Body of pancreas (tissue), 4 donors: ENCODE results near the gene IKBKE. TPM values are rescaled to one million over a fixed set of nuclear protein-coding genes. Genes with fewer than 3 reads are reported as not detected.

Source experiments
- ATAC-seq: fragments of 150-250 bp; one replicate; pipeline ENCODE4 v1.9.1; 2016
- DNase-seq, 4 donors: peaks; one replicate each; pipeline ENCODE4 v3.0.0-alpha.2; 2019
- H3K27ac ChIP-seq, 4 donors: fragments of 200-600 bp; sonication (generic); 1 replicate in 3 of 4; 2 replicates in 1 of 4; pipeline versions ENCODE4 v1.5.1 to v1.6.1; 2016 to 2019; ENCODE audit warnings: mild to moderate bottlenecking in 1 of 4, mixed read lengths in 1 of 4, moderate library complexity in 1 of 4
- H3K27me3 ChIP-seq, 2 donors: fragments of 200-600 bp; sonication (generic); one replicate each; pipeline ENCODE4 v1.6.0; 2016; ENCODE audit warnings: mild to moderate bottlenecking in 1 of 2
- H3K36me3 ChIP-seq, 2 donors: fragments of 200-600 bp; sonication (generic); replicated peaks in 1 of 2; 2 replicates each; pipeline ENCODE4 v1.5.1; 2016; ENCODE audit warnings: low read depth in 2 of 2; ENCODE audit not compliant: insufficient read depth in 1 of 2
- H3K4me1 ChIP-seq: fragments of 200-600 bp; sonication (generic); one replicate; pipeline ENCODE4 v1.6.0; 2016
- H3K4me3 ChIP-seq, 2 donors: fragments of 200-600 bp; sonication (generic); 1 replicate in 1 of 2; 2 replicates in 1 of 2; pipeline ENCODE4 v1.5.1; 2016 to 2019
- H3K9me3 ChIP-seq, 3 donors: fragments of 200-600 bp; sonication (generic); 1 replicate in 2 of 3; 2 replicates in 1 of 3; pipeline ENCODE4 v1.5.1; 2016
- POLR2A ChIP-seq, 3 donors: fragments of 450-650 bp; IDR thresholded peaks; one replicate each; pipeline ENCODE4 v1.6.1; 2016; ENCODE audit warnings: antibody characterized with exemption in 3 of 3, mild to moderate bottlenecking in 2 of 3
- WGBS, 2 donors: methylation state at CpG; one replicate each; pipeline ENCODE4 v1.1.5; 2017; 5-methylcytosine and 5-hydroxymethylcytosine counted together
- intact Hi-C: fragments of 100-400 bp; cut with DNase I; formaldehyde crosslinking; loops from one replicate; pipeline ENCODE4 v1.15.1; 2023
- total RNA-seq, 2 donors: library from RNA; depleted of rRNA; stranded (reverse); fragments of >200 nt; gene quantifications; one replicate each; pipeline ENCODE4 v1.1.0, GENCODE V29; 2016
- TF ChIP-seq, protein P1 (sequence below), 7 experiments: fragments of 450-650 bp in 4 of 7; fragments of 200-600 bp in 3 of 7; sonication (generic) in 3 of 7; IDR thresholded peaks; one replicate each; pipeline ENCODE4 v1.5.1; 2016 to 2019; ENCODE audit warnings: antibody characterized with exemption in 7 of 7

Gene IKBKE
- total RNA-seq, 2 donors from 2014 or later = 5.4 to 10.2 TPM

DNA sequence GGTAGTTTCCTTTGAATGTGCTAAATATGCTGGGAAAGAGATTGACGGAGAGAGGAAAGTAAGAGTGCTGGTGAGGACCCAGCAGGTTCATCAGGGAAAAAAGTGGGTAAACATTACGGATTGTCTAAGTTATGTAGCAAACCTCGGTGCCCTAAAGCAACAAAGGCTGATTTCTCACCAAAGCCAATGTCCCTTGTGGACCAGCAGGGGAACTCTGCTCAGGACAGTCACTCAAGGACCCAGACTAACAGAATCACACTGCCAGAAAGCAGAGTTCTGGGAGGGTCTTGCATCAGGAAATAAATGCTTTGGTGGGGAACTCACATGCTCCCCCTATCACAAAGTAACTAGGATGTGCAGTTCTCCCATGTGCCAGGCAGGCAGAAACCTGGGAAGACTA, 1.7 kb upstream of the IKBKE start:
- H3K4me3 ChIP-seq = no peak overlapping the region
- no peaks in the 10 kb centered on the region for H3K36me3 ChIP-seq
- intact Hi-C loops = no loop called here
- no peak for TF ChIP-seq POLR2A (IDR thresholded peaks at IDR 0.05)
- TF ChIP-seq, protein P1, sequence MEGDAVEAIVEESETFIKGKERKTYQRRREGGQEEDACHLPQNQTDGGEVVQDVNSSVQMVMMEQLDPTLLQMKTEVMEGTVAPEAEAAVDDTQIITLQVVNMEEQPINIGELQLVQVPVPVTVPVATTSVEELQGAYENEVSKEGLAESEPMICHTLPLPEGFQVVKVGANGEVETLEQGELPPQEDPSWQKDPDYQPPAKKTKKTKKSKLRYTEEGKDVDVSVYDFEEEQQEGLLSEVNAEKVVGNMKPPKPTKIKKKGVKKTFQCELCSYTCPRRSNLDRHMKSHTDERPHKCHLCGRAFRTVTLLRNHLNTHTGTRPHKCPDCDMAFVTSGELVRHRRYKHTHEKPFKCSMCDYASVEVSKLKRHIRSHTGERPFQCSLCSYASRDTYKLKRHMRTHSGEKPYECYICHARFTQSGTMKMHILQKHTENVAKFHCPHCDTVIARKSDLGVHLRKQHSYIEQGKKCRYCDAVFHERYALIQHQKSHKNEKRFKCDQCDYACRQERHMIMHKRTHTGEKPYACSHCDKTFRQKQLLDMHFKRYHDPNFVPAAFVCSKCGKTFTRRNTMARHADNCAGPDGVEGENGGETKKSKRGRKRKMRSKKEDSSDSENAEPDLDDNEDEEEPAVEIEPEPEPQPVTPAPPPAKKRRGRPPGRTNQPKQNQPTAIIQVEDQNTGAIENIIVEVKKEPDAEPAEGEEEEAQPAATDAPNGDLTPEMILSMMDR (IDR thresholded peaks at IDR 0.05) = no peak
- no peak overlapping the region for H3K27ac ChIP-seq
- peaks cover 23% of the 10 kb centered on the region for H3K4me1 ChIP-seq
- H3K27me3 ChIP-seq = peaks cover 0 to 4% of the 10 kb centered on the region in 2 donors
- DNase-seq = no peak
- H3K9me3 ChIP-seq = no peaks in the 10 kb centered on the region
- WGBS, 2 donors = 48 to 51% methylated on average over 3 of the region's 3 CpGs
- ATAC-seq = no peak

DNA sequence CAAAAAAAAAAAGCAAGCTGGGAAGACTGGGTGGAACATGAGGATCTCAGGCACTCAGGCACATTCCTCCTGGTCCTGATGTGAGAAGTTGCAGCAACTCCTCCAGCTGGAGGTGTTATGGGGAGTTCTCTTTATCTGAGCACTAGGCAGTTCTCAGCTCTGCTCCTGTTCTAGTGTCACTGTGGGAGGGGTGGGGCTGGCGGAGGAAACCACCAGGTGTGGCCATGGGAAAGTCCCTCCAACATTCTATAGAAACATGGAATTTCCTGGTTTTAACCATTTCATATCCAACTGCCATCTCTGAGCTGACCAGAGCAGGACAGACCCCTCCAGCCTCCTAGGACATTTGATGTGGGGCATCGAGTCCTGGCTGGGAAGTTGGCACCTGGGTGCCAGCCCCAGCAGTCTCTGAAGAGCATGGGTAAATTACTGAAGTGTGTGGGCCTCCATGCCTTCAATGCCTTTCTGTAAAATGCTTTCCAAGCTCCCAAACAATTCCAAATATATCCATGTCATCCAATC, 804 bp upstream of the IKBKE start:
- peaks cover 0 to 2% of the 10 kb centered on the region in 2 donors for H3K36me3 ChIP-seq
- no peak for TF ChIP-seq POLR2A (IDR thresholded peaks at IDR 0.05)
- TF ChIP-seq, protein P1 (IDR thresholded peaks at IDR 0.05) = no peak
- H3K27me3 ChIP-seq = peaks cover 0 to 4% of the 10 kb centered on the region in 2 donors
- intact Hi-C loops = no loop called here
- H3K4me1 ChIP-seq = peaks cover 23% of the 10 kb centered on the region
- ATAC-seq (no peak), DNase-seq (no peak)
- H3K9me3 ChIP-seq = no peaks in the 10 kb centered on the region
- WGBS, 2 donors = 0 to 25% methylated on average over 1 to 2 of the region's 2 CpGs
- no peak overlapping the region for H3K27ac ChIP-seq
- no peak overlapping the region for H3K4me3 ChIP-seq

DNA sequence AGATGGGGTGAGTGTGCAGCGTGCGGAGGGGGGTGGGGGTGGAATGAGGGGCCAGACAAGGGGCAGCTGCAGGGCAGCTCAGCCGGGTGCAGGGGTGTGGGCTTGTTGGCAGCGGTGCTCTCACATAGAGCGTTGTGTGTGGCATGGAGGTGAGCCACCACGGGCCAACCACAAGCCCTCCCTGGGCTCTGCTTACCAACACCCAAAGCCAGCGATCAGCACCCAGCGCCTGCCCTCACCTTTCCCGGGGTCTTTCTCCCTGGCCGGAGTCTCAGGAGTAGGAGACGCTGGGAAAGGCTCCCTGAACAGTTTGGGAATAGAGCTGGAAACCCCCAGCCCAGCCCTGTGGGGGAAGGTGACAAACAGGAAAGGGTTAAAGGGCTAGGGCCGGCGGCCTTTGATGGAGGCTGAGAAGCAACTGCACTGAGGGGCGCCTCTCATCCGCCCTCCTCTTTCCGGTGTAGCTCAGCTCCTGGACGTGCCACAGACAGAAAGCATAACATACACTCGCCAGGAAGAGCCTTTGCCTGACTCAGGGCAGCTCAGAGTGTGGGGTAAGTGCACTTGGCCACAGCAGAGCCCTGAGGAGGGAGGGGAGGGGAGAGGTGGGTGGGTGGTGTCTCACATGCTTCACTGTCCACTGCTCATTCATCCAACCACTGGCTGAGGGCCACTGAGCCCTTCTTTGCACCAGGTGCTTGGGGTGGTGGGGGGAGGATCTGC, 577 bp downstream of the IKBKE start:
- H3K4me3 ChIP-seq = peak overlapping the region; percentile 24 to 33
- H3K36me3 ChIP-seq = peaks cover 0 to 4% of the 10 kb centered on the region in 2 donors
- H3K9me3 ChIP-seq = no peaks in the 10 kb centered on the region
- 1% methylated on average over 12 to 16 of the region's 18 CpGs for WGBS, 2 donors
- H3K4me1 ChIP-seq = peaks cover 23% of the 10 kb centered on the region
- ATAC-seq = peak; percentile 37
- peak overlapping the region in 3 of 4 donors; percentile 22 to 61 (median 57) for H3K27ac ChIP-seq
- peaks cover 0 to 4% of the 10 kb centered on the region in 2 donors for H3K27me3 ChIP-seq
- intact Hi-C loops = no loop called here
- peak; percentile 26 to 44 (median 34) for DNase-seq
- TF ChIP-seq, protein P1 (IDR thresholded peaks at IDR 0.05) = no peak
- TF ChIP-seq POLR2A (IDR thresholded peaks at IDR 0.05) = peak in 1 of 3 donors; percentile 0

DNA sequence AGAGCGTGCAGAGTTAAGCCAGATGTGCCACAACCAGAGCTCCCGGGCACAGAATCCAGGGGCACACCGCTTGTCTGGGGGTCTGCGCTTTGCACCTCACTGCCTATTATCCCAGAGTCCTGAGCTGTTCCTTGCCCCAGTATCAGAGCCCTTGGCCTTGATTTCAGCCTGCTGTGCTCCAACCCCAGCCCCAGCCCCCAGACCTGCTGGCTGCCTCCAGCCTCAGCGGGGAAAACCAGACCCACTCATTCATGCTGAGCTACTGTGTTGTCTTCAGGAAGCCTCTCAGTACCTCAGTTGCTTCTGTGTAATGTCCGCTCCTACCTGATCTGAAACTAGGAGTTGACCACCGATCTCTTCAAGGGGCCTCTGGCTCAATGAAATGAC, 1.1 kb downstream of the IKBKE start:
- no peak overlapping the region for H3K27ac ChIP-seq
- no peak for ATAC-seq
- H3K4me3 ChIP-seq = no peak overlapping the region
- intact Hi-C loops = no loop called here
- H3K36me3 ChIP-seq = peaks cover 0 to 4% of the 10 kb centered on the region in 2 donors
- no peak for TF ChIP-seq POLR2A (IDR thresholded peaks at IDR 0.05)
- TF ChIP-seq, protein P1 (IDR thresholded peaks at IDR 0.05) = no peak
- 65 to 66% methylated on average over 7 of the region's 7 CpGs for WGBS, 2 donors
- peaks cover 23% of the 10 kb centered on the region for H3K4me1 ChIP-seq
- H3K9me3 ChIP-seq = no peaks in the 10 kb centered on the region
- H3K27me3 ChIP-seq = peaks cover 0 to 4% of the 10 kb centered on the region in 2 donors
- no peak for DNase-seq
